Caco-2 (cell line): ENCODE measurements around the gene AUTS2. TPM values are rescaled to one million over a fixed set of nuclear protein-coding genes. Genes with fewer than 3 reads are reported as not detected.

Source experiments
- BruUV-seq: library from RNA; stranded (reverse); fragments of 400-500 nt; replicated peaks from 2 replicates; lab custom pipeline; 2021; lab: Mats Ljungman, UMichigan
- CTCF ChIA-PET: fragments of 300-600 bp; sonication (Branson Sonifier 250); formaldehyde crosslinking; loops from one replicate; lab custom pipeline; 2022; ENCODE audit warnings: antibody characterized with exemption; lab: Charles Lee
- POLR2A ChIA-PET: fragments of 300-600 bp; sonication (Branson Sonifier 250); formaldehyde crosslinking; loops from one replicate; lab custom pipeline; 2022; ENCODE audit warnings: antibody characterized with exemption; lab: Charles Lee
- DNase-seq, 2 experiments: peaks; one replicate each; pipeline versions ENCODE4 v3.0.0 to v3.0.0-alpha.2; 2020 to 2022
- H3K27me3 ChIP-seq: replicated peaks from 2 replicates; pipeline ENCODE4 v1.6.0; 2011; ENCODE audit warnings: low read length; ENCODE audit not compliant: control insufficient read depth, insufficient read depth
- H3K36me3 ChIP-seq: 2 replicates; pipeline ENCODE4 v1.5.1; 2011; ENCODE audit warnings: low read length; ENCODE audit not compliant: control insufficient read depth, insufficient read depth
- H3K4me1 ChIP-seq: fragments of 250-450 bp; sonication (Bioruptor Pico); 2 replicates; pipeline ENCODE4 v1.5.1; 2020; ENCODE audit warnings: mild to moderate bottlenecking
- H3K4me3 ChIP-seq: 2 replicates; pipeline ENCODE4 v1.5.1; 2011; ENCODE audit warnings: low read depth, mild to moderate bottlenecking, control low read depth, low read length
- H3K9me3 ChIP-seq: fragments of 250-450 bp; sonication (Bioruptor Pico); 2 replicates; pipeline ENCODE4 v1.5.1; 2020; ENCODE audit warnings: mild to moderate bottlenecking, moderate library complexity
- H3K27ac Mint-ChIP-seq: one replicate; pipeline ENCODE4 v1.8.0; 2022; ENCODE audit warnings: mixed read lengths; ENCODE audit not compliant: unreplicated experiment
- H3K27me3 Mint-ChIP-seq: one replicate; pipeline ENCODE4 v1.8.0; 2022; ENCODE audit warnings: mixed read lengths; ENCODE audit not compliant: insufficient read depth, unreplicated experiment
- H3K36me3 Mint-ChIP-seq: one replicate; pipeline ENCODE4 v1.8.0; 2022; ENCODE audit warnings: mild to moderate bottlenecking, mixed read lengths; ENCODE audit not compliant: insufficient read depth, unreplicated experiment
- H3K4me1 Mint-ChIP-seq: one replicate; pipeline ENCODE4 v1.8.0; 2022; ENCODE audit warnings: low read depth, mixed read lengths; ENCODE audit not compliant: unreplicated experiment
- H3K4me3 Mint-ChIP-seq: one replicate; pipeline ENCODE4 v1.8.0; 2022; ENCODE audit warnings: mild to moderate bottlenecking, moderate library complexity, mixed read lengths; ENCODE audit not compliant: unreplicated experiment
- H3K9me3 Mint-ChIP-seq: one replicate; pipeline ENCODE4 v1.8.0; 2022; ENCODE audit warnings: mixed read lengths; ENCODE audit not compliant: unreplicated experiment
- CTCF ChIP-seq, 2 experiments: fragments of 200-600 bp in 1 of 2; IDR thresholded peaks; 1 replicate in 1 of 2; 2 replicates in 1 of 2; pipeline versions ENCODE4 v1.5.1 to v1.8.0; 2011 to 2022; ENCODE audit warnings: antibody characterized with exemption in 1 of 2, control low read depth in 1 of 2, inconsistent platforms in 1 of 2, low read depth in 1 of 2, low read length in 1 of 2, mild to moderate bottlenecking in 1 of 2, moderate library complexity in 1 of 2; ENCODE audit not compliant: insufficient read depth in 1 of 2, severe bottlenecking in 1 of 2, unreplicated experiment in 1 of 2
- intact Hi-C: fragments of 100-400 bp; cut with micrococcal nuclease; formaldehyde crosslinking; loops from one replicate; pipeline ENCODE4 v1.10.0; 2022; ENCODE audit not compliant: unreplicated experiment
- total RNA-seq: library from RNA; stranded (reverse); gene quantifications from 2 replicates; pipeline ENCODE4 v1.2.3, GENCODE V29; 2022

Gene AUTS2
- total RNA-seq, 1 experiment from 2014 or later: 37.1 TPM

- intact Hi-C loops: no loop called here
- Mint-ChIP-seq H3K9me3 (no peaks in the 10 kb centered on the region), H3K36me3 (no peaks in the 10 kb centered on the region), H3K27me3 (peaks cover 3% of the 10 kb centered on the region), H3K4me1 (no peaks in the 10 kb centered on the region), H3K4me3 (no peak overlapping the region), H3K27ac (no peak overlapping the region)
- no peak for DNase-seq
- no peaks in the 10 kb centered on the region for H3K4me1 ChIP-seq
- no peaks in the 10 kb centered on the region; the same call in 1 of the 2 replicates for H3K27me3 ChIP-seq
- H3K4me3 ChIP-seq: no peak overlapping the region
- no TSS peak for BruUV-seq
- TF ChIP-seq CTCF (IDR thresholded peaks at IDR 0.05; ENCODE audit: insufficient read depth in 1 of 2, low read depth in 1 of 2, low read length in 1 of 2, severe bottlenecking in 1 of 2, unreplicated experiment in 1 of 2): no peak
- POLR2A ChIA-PET: no interaction called here
- no peaks in the 10 kb centered on the region for H3K36me3 ChIP-seq
- CTCF ChIA-PET: no interaction called here
- no peaks in the 10 kb centered on the region for H3K9me3 ChIP-seq
These were observed 1034.1 kb downstream of the AUTS2 start for GRCh38 chr7:70632400-70632799.

GRCh38 chr7:70634071-70634470 lies 1035.8 kb downstream of the AUTS2 start:
- Mint-ChIP-seq H3K27ac (no peak overlapping the region), H3K27me3 (peaks cover 3% of the 10 kb centered on the region), H3K4me1 (no peaks in the 10 kb centered on the region), H3K4me3 (no peak overlapping the region), H3K9me3 (no peaks in the 10 kb centered on the region), H3K36me3 (no peaks in the 10 kb centered on the region)
- H3K36me3 ChIP-seq: no peaks in the 10 kb centered on the region
- CTCF ChIA-PET: no interaction called here
- no peaks in the 10 kb centered on the region; the same call in 1 of the 2 replicates for H3K27me3 ChIP-seq
- no TSS peak for BruUV-seq
- TF ChIP-seq CTCF (IDR thresholded peaks at IDR 0.05; ENCODE audit: insufficient read depth in 1 of 2, low read depth in 1 of 2, low read length in 1 of 2, severe bottlenecking in 1 of 2, unreplicated experiment in 1 of 2): no peak
- POLR2A ChIA-PET: no interaction called here
- no peaks in the 10 kb centered on the region for H3K4me1 ChIP-seq
- no peaks in the 10 kb centered on the region for H3K9me3 ChIP-seq
- intact Hi-C loops: no loop called here
- no peak for DNase-seq
- H3K4me3 ChIP-seq: no peak overlapping the region

GRCh38 chr7:70634610-70635068 lies 1036.4 kb downstream of the AUTS2 start:
- TF ChIP-seq CTCF (IDR thresholded peaks at IDR 0.05; ENCODE audit: insufficient read depth in 1 of 2, low read depth in 1 of 2, low read length in 1 of 2, severe bottlenecking in 1 of 2, unreplicated experiment in 1 of 2): no peak
- Histone ChIP-seq H3K4me3 (no peak overlapping the region), H3K9me3 (no peaks in the 10 kb centered on the region), H3K27me3 (no peaks in the 10 kb centered on the region; the same call in 1 of the 2 replicates), H3K36me3 (no peaks in the 10 kb centered on the region), H3K4me1 (no peaks in the 10 kb centered on the region)
- ChIA-PET POLR2A (no interaction called here), CTCF (no interaction called here)
- Mint-ChIP-seq H3K4me3 (no peak overlapping the region), H3K9me3 (no peaks in the 10 kb centered on the region), H3K36me3 (no peaks in the 10 kb centered on the region), H3K27ac (no peak overlapping the region), H3K27me3 (peaks cover 3% of the 10 kb centered on the region), H3K4me1 (no peaks in the 10 kb centered on the region)
- intact Hi-C loops: no loop called here
- DNase-seq: no peak
- no TSS peak for BruUV-seq
